Muscle of arm (tissue), 12 donors: Measurements from ENCODE around the gene TMPRSS12. TPM values are rescaled to one million over a fixed set of nuclear protein-coding genes. Genes with fewer than 3 reads are reported as not detected.
A peak's percentile ranks its signal among the peaks of the same experiment; 100 is the strongest.
"Not testable (repeated sequence)": the region's sequence is repeated elsewhere in the genome, so short reads cannot be mapped to it uniquely, and the experiment has no call there.

Experiments used
- DNase-seq: peaks from one replicate; pipeline ENCODE4 v3.0.0-alpha.2; 2013
- polyA plus RNA-seq, 12 donors: library from polyadenylated mRNA; unstranded; fragments of 120-200 nt; gene quantifications; one replicate each; pipeline ENCODE4 v1.2.1, GENCODE V29; 2013; ENCODE audit not compliant: insufficient read length in 12 of 12

Gene TMPRSS12
- polyA plus RNA-seq, 12 donors, result 0.07 to 0.19 (median 0.09) TPM; not detected in 7

DNA sequence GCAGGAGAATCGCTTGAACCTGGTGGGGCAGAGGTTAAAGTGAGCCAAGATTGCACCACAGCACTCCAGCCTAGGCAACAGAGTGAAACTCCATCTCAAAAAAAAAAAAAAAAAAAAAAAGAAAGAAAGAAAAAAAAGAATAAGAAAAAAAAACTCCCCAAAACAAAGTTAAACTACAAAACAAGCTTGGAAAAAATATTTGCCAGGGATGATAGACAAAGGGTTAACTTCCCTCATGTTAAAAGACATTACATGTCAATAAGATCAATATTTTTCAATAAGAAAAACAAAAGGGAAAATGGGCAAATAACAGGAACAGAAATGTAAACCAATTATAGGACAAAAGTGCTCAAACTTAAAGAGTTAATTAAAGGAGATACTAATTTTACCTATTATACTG lies 83.2 kb downstream of the TMPRSS12 start:
- no peak for DNase-seq

DNA sequence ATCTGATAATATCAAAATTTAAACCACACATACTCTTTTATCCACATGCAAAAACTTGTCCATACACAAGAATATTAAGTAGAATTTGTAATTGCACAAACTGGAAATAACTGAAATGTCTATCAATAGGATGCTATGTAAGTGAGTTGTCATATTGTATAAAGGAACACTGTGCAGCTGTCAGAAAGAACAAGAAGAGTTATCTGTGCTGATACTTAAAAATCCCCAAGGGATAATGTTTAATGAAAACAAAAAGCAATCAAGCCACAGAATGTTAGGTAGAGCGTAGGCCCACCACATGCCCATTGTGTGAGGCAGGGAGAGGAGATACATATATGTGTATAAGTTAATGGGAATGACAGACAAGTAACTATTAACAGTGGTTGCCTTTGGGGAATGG lies 83.7 kb downstream of the TMPRSS12 start:
- no peak for DNase-seq

DNA sequence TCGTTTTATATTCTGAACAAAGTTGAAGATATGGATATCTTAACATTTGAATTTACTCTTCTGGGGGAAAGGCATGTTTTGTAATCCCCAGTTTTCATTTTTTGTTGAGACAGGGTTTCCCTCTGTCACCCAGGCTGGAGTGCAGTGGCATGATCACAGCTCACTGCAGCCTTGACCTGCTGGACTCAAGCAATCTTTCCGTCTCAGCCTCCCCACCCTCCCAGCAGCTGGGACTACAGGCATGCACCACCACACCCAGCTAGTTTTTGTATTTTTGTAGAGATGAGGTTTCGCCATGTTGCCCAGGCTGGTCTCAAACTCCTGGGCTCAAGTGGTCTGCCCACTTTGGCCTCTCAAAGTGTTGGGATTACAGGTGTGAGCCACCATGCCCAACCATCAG lies 84.2 kb downstream of the TMPRSS12 start:
- DNase-seq, result not testable (repeated sequence)

DNA sequence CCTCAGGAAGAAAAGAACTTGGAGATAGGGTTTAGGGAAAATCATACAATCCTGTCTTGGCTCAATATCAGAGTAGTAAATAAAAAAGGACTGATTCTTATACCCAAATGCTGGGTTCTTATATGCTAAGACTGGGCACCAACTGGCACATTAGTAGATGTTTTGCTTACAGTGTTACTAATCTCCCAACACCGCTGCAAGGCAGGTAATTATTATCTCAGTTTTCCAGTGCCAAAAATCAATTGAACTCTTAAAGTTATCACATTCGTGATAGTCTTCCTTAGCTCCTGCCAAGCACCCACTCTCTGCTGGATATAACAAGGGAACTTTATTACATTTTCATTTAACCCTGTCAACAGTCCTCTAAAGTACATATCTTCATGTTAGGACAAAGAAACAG lies 84.6 kb downstream of the TMPRSS12 start:
- DNase-seq, result no peak

DNA sequence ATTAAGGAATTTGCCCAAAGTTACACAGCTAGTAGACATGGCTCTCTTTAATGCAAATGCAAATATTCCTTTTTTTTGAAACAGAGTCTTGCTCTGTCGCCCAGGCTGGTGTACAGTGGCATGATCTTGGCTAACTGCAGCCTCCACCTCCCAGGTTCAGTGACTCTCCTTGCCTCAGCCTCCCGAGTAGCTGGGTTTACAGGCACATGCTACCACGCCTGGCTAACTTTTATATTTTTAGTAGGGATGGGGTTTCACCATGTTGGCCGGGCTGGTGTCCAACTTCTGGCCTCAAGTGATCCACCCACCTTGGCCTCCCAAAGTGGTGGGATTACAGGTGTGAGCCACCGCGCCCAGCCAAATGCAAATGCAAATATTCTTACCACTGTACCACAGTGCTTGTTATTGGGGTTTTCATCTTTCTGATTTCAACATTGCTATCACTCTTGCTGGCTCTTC lies 85.1 kb downstream of the TMPRSS12 start:
- DNase-seq, result no peak

DNA sequence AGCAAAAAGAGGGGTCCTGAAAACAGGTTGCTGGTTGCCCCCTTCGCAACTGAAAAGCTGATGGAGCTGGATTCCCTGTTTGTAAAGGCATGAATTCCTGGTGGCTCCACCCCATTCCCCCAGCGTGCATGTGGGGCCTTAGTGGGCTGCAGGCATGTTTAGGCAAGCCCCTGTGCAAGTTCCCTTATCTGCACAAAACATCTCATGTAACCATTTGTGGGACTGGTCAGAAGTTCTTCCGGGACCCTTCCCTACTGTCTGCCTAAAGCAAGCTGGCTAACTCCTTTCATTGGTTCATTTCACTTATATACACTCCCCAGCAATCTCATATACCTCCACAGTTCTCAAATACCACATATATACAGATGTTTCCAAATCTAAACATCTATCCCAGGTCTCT lies 85.7 kb downstream of the TMPRSS12 start:
- no peak for DNase-seq

DNA sequence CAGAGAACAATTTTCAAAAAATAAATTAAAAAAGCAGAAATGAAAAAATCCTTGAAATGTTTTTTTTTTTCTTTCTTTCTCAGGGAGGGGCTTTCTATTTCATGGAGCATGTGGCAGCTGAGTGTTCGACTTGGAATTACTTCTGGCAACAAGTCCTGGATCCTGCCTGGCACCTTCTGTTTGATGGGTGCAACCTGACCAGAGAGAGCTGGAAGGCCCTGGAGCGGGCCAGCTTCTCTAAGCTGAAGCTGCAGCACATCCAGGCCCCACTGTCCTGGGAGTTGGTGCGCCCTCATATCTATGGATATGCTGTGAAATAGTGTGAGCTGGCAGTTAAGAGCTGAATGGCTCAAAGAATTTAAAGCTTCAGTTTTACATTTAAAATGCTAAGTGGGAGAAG lies 87.1 kb downstream of the TMPRSS12 start:
- no peak for DNase-seq

DNA sequence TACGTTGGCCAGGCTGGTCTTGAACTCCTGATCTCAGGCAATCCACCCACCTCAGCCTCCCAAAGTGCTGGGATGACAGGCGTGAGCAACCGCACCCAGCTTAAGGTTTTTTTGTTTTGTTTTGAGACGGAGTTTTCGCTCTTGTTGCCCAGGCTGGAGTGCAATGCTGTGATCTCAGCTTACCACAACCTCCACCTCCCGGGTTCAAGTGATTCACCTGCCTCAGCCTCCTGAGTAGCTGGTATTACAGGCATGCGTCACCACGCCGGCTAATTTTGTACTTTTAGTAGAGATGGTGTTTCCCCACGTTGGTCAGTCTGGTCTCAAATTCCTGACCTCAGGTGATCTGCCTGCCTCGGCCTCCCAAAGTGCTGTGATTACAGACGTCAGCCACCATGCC lies 87.8 kb downstream of the TMPRSS12 start:
- not testable (repeated sequence) for DNase-seq

DNA sequence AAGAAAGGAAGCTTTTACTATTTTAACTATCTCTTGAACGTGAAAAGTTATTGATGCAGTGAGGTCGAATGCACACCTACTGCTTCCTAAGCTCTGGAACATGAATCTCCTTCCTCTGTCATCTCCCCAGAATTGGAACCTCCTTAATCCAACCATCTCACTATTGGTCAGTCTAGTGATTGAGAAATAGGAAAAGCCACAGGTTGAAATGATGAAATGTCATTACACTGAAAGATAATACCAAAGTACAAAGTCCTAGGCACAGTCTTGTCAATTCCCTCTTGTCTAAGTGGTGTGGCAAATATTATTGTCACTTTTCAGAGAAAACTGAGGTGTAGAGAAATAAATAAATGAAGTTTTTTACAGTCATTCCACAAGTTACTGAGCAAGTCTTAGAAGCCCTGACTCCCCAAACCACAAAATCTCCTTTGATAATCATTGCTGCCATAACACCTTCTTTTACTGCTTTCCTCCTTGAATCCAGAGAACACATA lies 90.1 kb downstream of the TMPRSS12 start:
- no peak for DNase-seq

DNA sequence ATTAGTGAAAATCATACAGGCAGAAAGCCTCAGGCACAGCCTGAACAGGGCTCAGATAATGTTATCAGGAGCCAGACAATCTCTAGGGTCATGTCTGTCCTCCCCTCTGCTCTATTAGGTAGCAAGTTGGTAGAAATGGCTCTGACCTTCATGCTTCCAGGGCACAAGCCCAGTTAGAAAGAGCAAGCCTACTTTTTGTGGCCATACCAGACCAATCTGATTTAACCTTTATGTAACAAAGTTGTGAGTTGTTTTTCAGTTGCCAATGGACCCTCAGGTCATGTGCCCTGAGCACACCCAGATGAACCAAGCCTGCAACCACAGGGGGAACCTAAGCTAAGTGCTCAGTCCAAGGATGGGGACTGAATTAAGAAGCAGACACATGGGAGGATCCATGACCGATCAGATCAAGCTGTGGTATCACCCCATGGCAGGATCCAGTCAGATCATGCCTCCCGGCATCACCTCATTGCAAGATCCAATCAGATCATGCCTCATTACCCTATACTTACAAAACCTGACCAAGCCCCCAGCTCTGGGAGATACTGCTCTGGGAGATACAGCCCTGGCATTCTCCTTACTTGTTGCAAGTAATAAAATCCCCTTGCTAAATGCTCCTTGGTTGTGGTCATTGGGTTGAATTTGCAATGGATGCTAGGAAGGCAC lies 90.9 kb downstream of the TMPRSS12 start:
- DNase-seq, result no peak

DNA sequence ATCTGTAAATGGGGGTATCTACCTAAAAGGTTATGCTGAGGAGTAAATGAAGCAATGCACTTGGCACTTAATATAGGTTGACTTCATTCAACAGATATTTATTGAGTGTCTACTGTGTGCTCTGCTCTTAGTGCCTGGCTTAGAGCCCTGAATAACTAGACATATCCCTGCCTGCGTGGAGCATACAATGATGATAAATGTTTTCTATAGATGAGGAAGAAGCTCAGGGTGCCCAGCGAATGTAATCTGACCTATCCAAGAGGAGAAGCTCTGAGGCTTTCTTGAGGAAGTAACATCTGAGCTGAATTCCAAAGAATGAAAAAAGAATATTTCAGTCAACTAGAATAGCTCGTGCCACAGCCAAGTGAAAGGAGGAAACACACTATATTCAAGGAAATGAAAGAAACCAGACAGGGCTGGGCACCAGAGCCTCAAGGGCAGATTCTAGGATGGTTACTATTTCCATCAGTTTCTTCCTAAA lies 91.7 kb downstream of the TMPRSS12 start:
- DNase-seq, result peak; percentile 13

DNA sequence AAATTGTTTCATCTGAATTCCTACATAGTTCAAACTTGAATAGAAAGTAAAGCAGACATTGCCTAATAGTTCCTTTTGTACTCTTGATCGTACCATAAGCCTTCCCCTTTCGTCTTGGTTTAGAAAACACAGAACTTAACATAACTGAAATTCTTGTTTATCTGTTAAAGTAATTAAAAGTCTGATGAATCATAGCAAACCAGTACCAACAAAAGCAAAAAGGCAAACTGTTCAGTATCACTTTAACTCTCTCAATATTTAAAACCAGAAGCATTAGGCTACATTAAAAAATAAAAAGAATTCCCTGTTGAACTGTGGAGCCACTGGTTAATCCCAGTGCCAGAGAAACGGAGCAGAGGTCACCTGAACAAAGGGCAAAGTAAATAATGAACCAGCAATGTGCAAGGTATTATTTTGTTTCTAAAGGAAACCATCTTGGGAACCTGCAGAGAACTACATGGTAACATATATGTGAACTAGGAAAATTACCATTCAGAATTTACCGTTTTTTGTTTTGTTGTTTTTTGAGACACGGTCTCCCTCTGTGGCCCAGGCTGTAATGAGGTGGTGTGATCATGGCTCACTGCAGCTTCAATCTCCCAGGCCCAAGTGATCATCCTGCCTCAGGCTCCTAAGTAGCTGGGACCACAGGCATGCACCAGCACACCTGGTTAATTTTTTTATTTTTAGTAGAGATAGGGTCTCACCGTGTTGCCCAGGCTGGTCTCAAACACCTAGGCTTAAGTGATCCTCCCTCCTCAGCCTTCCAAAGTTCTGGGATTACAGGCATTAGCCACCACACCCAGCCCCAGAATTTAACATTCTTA lies 92.5 kb downstream of the TMPRSS12 start:
- no peak for DNase-seq

DNA sequence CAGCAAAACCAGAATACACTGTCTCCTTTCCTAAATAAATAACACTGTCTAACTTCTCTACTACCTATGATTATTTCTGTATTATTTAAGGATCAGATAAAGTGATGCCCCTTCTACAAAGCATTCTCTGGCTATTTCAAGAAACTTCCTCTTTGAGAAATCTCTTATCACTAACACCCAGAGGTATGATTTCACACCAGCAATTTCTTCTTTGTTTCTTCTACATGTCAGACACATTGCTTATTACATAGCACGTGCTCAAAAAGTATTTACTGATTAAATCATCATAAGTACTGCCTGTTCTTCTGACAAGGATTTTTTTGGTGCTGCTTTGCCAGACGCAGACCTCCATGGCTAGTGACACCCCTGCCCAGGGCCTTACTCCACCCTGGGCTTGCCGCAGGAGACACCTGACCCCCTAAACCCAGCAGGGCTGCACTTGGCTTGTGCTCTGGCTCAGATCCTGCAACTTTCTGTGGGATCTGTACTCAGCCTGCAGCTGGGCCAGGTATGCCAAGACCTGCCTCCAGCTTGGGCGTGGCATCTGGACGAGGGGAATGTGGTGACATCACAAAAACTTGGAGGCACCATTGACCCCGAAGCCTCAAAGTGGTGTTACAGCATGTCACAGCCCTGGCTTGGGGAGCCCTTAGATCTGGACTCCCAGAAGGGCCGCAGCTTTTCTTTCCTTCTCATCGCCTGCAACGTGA lies 94.2 kb downstream of the TMPRSS12 start:
- no peak for DNase-seq

Other genes with a start within 250 kb of the TMPRSS12 start
- 10 to 100 TPM in 11 of 12 donors, not detected in 1; 33.5 to 51.8 (median 36.5) TPM for gene ATF1, start 78.8 kb upstream of the TMPRSS12 start, polyA plus RNA-seq
- gene HIGD1C, start 109.6 kb downstream of the TMPRSS12 start, polyA plus RNA-seq, result under 1 TPM in 6 of 12 donors, not detected in 6; 0.45 to 0.97 (median 0.71) TPM
- gene SLC11A2, start 183.5 kb downstream of the TMPRSS12 start, polyA plus RNA-seq, result 10 to 100 TPM in 11 of 12 donors, not detected in 1; 20.0 to 37.3 (median 25.5) TPM
- gene LETMD1, start 205.4 kb downstream of the TMPRSS12 start, polyA plus RNA-seq, result 10 to 100 TPM in 11 of 12 donors, not detected in 1; 39.7 to 89.0 (median 52.8) TPM
- gene CSRNP2, start 240.7 kb downstream of the TMPRSS12 start, polyA plus RNA-seq, result 10 to 100 TPM in 11 of 12 donors, not detected in 1; 20.5 to 32.8 (median 27.0) TPM